Measurements from ENCODE around the gene CD6.

The CD6 gene

GRCh38 chr11:60987577-60988277 lies 16.2 kb downstream of the CD6 start:
- peak; percentile 54 for DNase-seq

DNA sequence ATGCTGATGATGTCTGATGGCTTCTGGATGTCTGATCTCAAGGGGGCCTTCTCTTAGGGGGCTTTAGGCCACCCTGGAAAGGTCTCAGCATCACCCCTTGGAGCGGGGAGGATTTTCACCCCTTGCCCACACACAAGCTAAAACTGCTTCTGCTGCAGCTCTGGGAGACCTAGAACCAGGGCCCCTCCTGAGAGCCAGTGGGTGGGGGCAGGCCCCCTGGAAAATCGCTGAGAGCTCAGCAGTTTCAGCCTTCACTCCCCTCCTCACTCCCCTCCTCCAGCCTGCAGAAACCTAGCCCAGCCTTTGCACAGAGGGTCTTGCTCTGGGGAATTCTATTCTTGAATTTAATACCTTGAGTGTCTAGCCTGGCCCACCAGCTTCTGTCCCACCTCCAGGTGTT lies 17.2 kb downstream of the CD6 start:
- no peak for DNase-seq

DNA sequence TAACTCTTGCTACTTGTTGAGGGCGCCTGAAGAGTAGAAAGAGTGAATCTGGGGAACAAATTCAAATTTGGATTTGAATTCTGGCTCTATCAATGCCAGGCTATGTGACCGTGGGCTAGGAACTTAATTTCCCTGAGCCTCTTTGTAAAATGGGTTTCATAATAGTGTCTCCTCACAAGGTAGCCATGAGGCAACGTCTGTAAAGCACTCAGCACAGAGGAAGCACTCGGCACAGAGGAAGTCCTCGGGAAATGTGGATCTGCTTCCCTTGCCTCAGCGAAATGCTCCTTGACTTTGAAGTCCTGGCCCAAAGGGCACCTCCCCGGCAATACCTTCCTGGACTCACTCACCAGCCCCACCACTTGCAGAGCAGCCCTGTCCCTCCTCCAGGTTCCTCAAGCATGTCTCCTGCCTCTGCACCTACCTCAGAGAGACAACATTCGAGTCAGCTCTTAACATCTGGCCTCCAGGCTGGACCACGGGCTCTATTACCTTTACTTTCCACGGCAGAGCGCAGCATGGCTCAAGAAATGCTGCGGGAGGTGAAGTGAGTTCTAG lies 17.7 kb downstream of the CD6 start:
- no peak for DNase-seq

- no peak for DNase-seq
Observed at GRCh38 chr11:60991457-60991856, 20.0 kb downstream of the CD6 start.

DNA sequence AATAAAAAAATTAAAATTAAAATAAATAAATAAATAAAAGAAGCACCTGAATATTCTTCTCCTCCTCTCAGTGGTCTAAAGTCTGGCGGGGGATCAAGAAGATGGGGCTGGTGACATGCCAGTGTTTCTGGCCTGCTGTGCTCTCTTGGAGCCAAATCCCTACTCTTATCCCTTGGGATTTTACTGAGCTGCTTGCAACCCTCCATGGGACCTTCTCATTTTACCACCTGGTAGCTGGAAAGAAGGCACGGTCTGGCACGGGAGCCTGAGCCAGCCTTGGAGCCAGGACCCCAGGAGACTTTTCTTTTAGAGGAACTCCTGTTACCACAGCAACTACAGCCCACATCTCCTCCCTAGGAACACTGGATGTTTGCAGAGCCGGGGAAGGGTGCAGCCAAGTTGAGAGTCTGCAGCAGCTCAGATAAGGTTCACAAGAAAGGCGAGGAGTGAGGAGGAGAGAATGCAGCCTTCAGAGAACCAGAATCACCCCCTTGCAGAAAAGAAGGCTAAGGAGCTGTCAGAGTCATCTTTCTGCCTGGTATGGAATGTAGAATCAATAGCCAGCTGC lies 21.4 kb downstream of the CD6 start:
- no peak for DNase-seq

- DNase-seq, result no peak
Observed at GRCh38 chr11:60993615-60994014, 22.1 kb downstream of the CD6 start.

- no peak for DNase-seq
Observed at GRCh38 chr11:60994541-60995080, 23.1 kb downstream of the CD6 start.

GRCh38 chr11:60995798-60996197 lies 24.3 kb downstream of the CD6 start:
- no peak for DNase-seq

- DNase-seq, result no peak
Observed at GRCh38 chr11:60996381-60997138, 25.1 kb downstream of the CD6 start.

DNA sequence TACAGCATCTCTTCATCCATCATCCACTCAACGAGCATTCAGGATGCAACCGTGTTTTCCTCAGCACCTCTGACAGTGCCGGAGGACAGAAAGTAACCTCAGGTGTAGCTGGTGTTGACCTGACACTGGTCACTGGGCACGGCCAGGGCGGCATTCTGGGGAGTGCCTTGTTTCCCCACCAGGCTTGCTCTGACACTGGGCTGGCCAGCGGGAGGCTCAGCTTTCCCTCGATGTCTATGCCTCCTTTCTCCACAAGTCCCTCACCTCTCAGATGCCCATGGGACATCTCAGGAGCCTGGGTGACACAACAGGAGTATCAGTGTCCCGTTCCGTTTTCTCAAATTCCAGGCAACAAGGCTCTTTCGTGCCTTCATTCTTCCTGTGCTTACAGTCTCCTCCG lies 28.9 kb downstream of the CD6 start:
- no peak for DNase-seq

- DNase-seq, result no peak
Observed at GRCh38 chr11:61001931-61002330, 30.5 kb downstream of the CD6 start.

DNA sequence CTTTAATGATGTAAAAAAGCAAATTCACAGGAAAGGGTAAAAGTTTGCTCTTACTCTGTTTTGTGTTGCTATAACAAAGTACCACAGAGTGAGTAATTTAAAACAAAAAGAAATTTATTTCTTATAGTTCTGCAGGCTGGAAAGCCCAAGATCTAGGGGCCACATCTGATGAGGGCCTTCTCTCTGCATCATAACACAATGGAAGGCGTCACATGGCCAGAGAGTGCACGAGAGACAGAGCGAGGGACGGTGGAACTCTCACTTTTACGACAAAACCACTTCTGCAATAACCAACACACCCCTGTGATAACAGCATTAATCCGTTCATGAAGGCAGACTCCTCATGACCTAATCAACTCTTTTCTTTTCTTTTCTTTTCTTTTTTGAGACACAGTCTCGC lies 31.1 kb downstream of the CD6 start:
- DNase-seq, result no peak

GRCh38 chr11:61004180-61004611 lies 32.7 kb downstream of the CD6 start:
- peak; percentile 52 for DNase-seq

DNA sequence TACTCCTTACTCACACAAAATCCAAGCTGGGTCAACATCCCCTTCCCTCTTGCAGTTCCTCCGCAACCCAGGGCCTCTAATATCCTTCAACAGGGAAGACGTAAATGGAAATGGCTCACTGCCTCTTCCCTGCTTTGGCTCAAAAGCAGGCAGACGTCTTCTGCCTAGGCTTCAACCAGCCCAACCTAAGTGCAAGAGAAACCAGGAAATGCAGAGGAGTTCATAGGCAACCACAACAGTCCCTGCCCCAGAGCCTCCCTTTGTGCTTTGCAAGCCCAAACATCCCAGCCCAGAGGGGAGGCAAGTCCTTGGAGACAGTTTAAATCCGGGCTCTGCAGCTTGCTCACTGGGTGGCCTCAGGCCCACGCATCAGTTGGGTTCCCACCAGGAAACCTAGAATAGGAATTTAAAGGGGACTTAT lies 33.3 kb downstream of the CD6 start:
- no peak for DNase-seq

DNA sequence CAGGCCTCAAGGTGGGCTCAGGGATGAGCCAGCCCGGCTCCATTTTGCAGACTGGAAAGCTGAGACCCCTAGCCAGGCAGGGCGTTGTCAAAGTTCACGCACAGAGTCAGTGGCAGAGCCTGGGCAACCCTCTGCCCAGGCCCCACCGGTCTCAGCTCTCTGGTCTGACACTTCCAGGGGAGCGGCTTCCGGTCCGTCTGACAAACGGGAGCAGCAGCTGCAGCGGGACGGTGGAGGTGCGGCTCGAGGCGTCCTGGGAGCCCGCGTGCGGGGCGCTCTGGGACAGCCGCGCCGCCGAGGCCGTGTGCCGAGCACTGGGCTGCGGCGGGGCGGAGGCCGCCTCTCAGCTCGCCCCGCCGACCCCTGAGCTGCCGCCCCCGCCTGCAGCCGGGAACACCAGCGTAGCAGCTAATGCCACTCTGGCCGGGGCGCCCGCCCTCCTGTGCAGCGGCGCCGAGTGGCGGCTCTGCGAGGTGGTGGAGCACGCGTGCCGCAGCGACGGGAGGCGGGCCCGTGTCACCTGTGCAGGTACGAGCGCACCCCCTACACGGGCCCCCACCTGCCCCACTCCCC lies 36.0 kb downstream of the CD6 start:
- no peak for DNase-seq

GRCh38 chr11:61007956-61008896 lies 36.7 kb downstream of the CD6 start:
- DNase-seq, result no peak

GRCh38 chr11:61008971-61009370 lies 37.5 kb downstream of the CD6 start:
- no peak for DNase-seq

DNA sequence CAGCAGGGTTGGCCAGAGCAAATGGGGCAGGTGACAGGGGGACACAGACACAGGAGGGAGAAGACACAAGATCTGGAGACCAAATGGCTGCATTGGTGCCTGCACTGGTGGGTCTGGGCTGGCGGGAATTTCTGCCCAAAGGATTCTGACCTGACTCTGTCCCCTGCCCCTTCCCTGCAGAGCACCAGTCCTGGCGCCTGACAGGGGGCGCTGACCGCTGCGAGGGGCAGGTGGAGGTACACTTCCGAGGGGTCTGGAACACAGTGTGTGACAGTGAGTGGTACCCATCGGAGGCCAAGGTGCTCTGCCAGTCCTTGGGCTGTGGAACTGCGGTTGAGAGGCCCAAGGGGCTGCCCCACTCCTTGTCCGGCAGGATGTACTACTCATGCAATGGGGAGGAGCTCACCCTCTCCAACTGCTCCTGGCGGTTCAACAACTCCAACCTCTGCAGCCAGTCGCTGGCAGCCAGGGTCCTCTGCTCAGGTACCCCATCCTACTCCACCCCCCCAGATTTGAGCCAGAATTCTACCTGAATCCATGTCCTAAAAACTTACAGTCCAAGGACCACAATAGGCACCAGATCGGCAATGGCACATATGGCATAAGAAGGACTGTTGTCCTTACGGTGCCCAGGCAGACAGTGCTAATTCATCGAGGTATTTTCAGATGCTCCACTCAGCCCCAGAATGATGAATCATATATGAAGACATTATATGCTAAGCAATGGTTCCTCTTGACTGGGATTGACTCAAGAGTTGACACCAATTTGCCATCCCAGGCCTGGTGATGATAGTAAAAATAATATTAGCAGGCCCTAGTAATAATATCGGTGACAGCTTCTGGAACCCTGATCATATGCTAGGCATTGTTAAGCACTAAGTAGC lies 38.2 kb downstream of the CD6 start:
- DNase-seq, result no peak

- no peak for DNase-seq
Observed at GRCh38 chr11:61010466-61011228, 39.2 kb downstream of the CD6 start.

DNA sequence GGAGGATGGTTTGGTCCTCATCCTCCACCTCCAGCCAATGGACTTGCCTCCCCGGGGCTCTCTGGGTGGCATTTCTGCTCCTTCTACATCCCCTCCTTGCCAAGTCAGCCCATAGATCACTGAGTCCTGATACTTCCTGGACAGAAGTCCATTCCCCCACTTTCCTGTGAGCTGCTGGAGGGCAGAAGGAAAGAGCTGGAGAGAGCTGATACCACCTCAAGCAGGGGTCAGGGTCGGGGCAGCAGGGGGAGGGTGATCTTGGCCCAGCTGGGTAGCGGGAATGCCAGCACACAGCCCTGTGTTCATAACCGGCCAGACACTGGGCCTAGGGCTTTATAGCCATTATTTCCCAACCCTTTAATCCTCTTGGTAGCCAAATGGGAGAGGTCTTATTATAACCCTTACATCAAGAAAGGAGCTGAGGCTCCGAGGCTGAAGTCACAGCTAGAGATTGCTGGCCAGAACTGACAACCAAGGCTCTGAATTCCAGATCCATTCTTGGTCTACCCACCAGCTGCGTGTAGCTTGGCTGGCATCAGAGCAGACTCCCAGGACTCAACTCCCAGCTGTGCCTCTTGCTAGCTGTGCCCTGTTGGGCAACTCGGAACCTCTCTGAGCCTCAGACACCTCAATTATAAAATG lies 39.9 kb downstream of the CD6 start:
- DNase-seq, result no peak
